SK-N-SH (cell line): ENCODE measurements around the gene UGT1A3.

Experiments used
- EP300 ChIP-seq, 2 experiments: IDR thresholded peaks; 2 replicates each; pipeline versions ENCODE4 v1.4.0 to v1.6.1; 2012; ENCODE audit warnings: borderline replicate concordance in 1 of 2, low read depth in 1 of 2, low read length in 1 of 2
- NFIC ChIP-seq: IDR thresholded peaks from 2 replicates; pipeline ENCODE4 v1.4.0; 2012; ENCODE audit warnings: borderline replicate concordance
- NRF1 ChIP-seq: IDR thresholded peaks from 2 replicates; pipeline ENCODE4 v1.6.1; 2012; ENCODE audit warnings: low read depth, mild to moderate bottlenecking, low read length
- SMC3 ChIP-seq: IDR thresholded peaks from 2 replicates; pipeline ENCODE4 v1.6.1; 2012; ENCODE audit warnings: low read depth, low read length, improper control_type of control experiment
- TF ChIP-seq, protein P1 (sequence below): IDR thresholded peaks from 2 replicates; pipeline ENCODE4 v1.4.0; 2012; ENCODE audit warnings: low read depth
- TF ChIP-seq, protein P2 (sequence below): IDR thresholded peaks from 2 replicates; pipeline ENCODE4 v1.6.1; 2012; ENCODE audit warnings: mild to moderate bottlenecking, low read depth, low read length, moderate library complexity
- TF ChIP-seq, protein P3 (sequence below): fragments of 200-600 bp; sonication (generic); IDR thresholded peaks from 2 replicates; pipeline ENCODE4 v1.6.1; 2017; ENCODE audit warnings: antibody characterized with exemption, mild to moderate bottlenecking, moderate library complexity

DNA sequence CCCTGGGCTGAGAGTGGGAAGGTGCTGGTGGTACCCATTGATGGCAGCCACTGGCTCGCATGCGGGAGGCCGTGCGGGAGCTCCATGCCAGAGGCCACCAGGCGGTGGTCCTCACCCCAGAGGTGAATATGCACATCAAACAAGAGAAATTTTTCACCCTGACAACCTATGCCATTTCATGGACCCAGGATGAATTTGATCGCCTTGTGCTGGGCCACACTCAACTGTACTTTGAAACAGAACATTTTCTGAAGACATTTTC, 18.4 kb downstream of the UGT1A3 start:
- TF ChIP-seq, protein P1, sequence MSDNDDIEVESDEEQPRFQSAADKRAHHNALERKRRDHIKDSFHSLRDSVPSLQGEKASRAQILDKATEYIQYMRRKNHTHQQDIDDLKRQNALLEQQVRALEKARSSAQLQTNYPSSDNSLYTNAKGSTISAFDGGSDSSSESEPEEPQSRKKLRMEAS = no peak
- TF ChIP-seq NFIC (no peak), NRF1 (no peak), EP300 (IDR thresholded peaks at IDR 0.05; ENCODE audit: borderline replicate concordance in 1 of 2, low read depth in 1 of 2, low read length in 1 of 2) (no peak), SMC3 (no peak)
- TF ChIP-seq, protein P2, sequence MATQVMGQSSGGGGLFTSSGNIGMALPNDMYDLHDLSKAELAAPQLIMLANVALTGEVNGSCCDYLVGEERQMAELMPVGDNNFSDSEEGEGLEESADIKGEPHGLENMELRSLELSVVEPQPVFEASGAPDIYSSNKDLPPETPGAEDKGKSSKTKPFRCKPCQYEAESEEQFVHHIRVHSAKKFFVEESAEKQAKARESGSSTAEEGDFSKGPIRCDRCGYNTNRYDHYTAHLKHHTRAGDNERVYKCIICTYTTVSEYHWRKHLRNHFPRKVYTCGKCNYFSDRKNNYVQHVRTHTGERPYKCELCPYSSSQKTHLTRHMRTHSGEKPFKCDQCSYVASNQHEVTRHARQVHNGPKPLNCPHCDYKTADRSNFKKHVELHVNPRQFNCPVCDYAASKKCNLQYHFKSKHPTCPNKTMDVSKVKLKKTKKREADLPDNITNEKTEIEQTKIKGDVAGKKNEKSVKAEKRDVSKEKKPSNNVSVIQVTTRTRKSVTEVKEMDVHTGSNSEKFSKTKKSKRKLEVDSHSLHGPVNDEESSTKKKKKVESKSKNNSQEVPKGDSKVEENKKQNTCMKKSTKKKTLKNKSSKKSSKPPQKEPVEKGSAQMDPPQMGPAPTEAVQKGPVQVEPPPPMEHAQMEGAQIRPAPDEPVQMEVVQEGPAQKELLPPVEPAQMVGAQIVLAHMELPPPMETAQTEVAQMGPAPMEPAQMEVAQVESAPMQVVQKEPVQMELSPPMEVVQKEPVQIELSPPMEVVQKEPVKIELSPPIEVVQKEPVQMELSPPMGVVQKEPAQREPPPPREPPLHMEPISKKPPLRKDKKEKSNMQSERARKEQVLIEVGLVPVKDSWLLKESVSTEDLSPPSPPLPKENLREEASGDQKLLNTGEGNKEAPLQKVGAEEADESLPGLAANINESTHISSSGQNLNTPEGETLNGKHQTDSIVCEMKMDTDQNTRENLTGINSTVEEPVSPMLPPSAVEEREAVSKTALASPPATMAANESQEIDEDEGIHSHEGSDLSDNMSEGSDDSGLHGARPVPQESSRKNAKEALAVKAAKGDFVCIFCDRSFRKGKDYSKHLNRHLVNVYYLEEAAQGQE = no peak
- TF ChIP-seq, protein P3, sequence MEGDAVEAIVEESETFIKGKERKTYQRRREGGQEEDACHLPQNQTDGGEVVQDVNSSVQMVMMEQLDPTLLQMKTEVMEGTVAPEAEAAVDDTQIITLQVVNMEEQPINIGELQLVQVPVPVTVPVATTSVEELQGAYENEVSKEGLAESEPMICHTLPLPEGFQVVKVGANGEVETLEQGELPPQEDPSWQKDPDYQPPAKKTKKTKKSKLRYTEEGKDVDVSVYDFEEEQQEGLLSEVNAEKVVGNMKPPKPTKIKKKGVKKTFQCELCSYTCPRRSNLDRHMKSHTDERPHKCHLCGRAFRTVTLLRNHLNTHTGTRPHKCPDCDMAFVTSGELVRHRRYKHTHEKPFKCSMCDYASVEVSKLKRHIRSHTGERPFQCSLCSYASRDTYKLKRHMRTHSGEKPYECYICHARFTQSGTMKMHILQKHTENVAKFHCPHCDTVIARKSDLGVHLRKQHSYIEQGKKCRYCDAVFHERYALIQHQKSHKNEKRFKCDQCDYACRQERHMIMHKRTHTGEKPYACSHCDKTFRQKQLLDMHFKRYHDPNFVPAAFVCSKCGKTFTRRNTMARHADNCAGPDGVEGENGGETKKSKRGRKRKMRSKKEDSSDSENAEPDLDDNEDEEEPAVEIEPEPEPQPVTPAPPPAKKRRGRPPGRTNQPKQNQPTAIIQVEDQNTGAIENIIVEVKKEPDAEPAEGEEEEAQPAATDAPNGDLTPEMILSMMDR = no peak
